HG03575 (cell line): ENCODE measurements around the gene CACNA2D3.

ENCODE experiments used
- ATAC-seq: cut with Tn5 transposase; IDR thresholded peaks from one replicate; pipeline ENCODE4 v1.9.1; 2021; ENCODE audit not compliant: unreplicated experiment, insufficient number of reproducible peaks, low FRiP score; ENCODE audit errors: extremely low read depth

The CACNA2D3 gene

DNA sequence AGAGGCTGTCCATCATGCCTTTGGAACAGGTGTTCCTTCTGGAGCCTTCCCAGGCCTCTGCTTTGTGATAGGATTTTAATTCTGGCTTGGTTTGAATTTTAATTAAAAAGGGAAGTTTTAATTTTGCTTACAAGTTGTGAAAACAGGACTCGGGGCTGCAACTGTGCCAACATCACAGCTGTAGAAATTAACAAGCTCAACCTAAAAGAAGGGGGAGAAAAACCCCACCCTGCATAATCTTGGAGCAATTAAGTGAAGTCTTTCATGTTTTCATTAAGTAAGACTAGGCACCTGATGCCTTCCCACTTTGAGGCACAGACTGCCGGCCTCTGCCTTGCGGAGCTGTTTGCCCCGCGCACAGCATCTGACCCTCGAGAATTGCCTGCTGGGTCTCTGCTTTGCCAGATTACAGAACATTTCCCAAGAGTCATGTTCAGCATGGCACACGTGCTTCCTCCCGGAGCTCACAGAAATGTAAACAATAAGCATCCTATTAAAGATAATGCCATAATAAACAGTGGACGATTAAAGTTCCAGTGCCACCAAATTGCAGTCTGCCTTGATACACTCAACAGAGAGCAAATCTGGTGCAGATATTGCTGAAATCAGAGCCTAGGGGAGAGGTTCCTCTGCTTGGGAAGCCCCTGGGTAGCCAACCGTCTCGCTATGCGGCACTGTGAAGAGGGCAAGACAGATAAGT, 441.3 kb downstream of the CACNA2D3 start:
- no peak for ATAC-seq

DNA sequence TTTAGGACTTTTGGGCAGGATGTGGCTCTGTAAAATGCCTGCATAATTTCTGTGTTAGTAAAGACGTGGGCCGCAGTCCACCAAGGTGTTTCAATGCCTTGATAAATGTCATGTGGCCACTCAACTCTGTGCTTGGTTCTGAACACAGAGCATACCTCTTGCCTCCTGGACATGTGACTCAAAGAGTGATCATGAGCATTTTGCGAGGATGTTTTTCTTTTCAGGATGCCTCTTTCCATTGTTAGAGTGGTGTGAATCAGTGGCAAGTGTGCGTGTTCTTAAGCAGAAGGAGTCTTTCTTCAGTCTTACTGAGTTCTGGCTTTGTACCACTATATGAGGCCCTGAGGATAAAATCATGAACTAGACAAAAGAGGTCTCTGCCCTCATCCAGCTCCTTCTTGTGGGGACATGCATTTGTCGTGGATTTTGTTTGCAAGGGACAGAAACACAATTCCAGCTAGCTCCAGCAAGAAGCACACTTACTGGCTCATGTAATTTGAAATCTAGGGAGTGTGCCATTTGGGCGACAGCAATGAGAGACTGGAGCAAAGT, 442.1 kb downstream of the CACNA2D3 start:
- ATAC-seq = no peak

DNA sequence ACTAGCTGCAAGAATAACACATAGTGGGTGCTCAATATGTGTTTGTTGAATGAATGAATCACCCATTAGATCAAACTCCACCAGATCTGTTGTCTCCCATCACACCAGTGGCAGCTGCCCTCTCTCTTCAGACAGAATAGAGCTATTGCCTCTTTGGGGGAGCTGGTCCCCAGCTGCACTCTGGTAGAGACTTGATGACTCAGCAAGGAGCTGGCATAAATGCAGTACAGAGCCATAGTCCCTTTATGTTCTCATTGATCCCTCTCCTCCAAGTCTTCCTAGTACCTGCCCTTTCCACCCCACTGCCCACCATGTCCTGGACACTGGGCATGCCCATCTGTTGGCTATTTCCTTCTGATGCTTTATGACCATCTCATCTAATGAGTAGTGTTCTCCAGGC, 443.6 kb downstream of the CACNA2D3 start:
- no peak for ATAC-seq

DNA sequence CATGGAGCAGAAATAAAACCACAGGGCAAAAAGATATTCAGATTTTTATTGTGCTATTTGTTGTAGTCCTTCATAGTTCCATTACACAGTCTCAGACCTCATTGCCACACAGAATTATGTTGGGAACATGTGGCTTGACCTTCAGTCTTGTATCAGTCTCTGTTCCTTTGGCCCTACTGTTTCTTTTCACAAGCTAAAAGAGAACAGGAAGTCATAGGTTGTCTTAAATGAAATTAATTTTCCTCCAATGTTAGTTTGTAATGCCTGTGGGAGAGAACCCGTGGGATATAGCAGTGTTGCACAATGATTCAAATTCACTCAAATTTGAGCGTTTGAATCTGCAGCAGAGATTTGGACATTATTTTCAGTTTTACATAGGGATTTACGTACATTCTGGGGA, 445.6 kb downstream of the CACNA2D3 start:
- no peak for ATAC-seq

DNA sequence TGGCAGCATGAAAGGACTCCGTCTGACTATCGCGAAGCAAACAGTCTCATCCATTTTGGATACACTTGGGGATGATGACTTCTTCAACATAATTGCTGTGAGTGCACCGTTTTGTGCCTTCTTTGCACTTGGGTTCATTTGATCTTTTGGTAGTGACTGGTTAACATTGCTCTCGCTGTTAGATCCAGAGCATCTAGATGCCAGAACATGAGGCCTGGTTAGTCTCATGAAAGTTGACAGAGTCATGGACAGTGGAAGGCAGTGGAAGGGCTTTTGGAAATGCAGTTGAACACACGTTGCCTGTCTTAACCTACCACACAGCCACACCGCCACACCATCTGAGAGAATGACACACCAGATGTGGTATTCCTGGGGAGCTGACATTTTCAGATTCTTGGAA, 447.7 kb downstream of the CACNA2D3 start:
- ATAC-seq = no peak

DNA sequence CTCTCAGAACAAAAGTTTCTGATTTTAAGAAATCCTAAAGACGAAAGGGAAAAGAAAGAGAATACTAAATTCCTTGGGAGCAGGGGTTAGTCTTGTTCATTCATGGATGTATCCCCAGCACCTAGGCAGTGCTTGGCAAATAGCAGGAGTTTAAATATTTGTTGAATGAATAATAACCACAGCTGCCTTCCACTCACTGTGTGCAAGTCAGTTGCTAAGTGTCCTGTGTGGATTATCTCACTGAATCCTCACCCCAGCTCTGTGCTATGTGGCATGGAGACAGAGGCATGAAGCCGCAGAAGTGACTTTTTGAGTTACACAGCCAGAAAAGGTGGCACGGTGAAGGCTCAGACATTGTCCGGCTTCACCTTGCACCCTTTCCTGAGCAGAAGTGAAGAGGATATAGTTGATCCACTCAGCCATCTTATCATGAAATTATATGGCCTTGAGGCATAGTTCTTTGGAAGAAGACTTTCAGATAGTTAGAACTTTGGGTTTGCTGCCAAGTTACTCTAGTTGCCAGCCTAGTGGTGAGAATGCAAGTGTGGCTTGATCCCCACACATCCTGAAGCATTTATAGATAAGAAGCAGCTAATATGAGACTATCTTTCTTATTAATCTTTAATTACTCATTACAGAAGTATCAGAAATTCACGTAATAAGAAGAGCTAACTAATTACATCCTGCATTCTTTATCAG, 450.0 kb downstream of the CACNA2D3 start:
- ATAC-seq = no peak

DNA sequence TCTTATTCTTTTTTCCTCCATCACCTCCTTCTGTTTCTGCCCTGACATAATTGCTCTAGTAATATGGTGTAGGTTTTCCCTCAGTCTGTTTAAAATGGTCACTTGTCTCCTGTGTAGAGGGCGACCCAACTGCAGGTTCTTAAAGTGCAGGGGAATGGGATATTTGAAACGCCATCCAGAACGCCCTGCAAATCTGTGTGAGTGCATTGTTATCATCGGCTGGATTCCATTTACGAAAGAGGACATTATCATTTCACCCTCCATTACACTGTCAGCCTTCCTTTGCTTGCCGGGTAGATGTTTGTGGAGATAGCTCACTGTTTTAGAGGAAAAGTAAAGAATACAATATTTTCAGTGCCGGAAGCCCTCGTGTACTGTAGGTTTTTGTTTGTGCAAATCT, 451.5 kb downstream of the CACNA2D3 start:
- no peak for ATAC-seq

DNA sequence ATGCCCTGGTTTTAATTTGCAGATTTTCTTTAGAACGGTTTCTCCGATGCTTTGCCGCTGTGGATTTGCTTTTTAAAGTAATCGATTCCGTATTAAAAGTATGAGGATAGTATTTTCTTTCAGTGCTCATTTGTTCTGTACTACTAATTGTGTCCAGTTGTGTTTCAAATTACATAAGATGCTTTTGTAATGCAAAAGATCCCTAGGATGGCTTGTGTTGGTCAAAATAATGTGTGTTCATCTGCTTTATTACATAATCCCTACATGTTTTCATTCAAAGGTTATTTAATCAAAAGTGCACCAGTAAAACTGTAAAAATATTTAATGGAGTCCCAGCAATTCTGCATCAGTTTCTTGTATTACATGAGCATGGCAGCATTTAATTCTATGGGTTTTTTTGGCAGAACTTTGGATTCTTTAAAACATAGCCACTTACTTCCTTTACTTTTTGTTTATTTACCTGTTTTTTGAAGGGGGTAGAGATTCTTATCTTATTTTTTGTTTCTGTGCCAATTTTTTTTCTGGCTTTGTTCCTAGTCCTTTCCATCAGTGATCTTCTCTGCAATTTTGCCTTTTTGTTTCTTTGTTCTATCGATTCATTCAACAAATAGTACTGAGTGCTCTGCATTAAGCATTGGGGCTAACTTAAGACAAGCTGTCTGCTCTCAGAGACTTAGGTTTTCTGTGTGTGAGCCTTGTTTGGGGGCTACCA, 452.7 kb downstream of the CACNA2D3 start:
- no peak for ATAC-seq

DNA sequence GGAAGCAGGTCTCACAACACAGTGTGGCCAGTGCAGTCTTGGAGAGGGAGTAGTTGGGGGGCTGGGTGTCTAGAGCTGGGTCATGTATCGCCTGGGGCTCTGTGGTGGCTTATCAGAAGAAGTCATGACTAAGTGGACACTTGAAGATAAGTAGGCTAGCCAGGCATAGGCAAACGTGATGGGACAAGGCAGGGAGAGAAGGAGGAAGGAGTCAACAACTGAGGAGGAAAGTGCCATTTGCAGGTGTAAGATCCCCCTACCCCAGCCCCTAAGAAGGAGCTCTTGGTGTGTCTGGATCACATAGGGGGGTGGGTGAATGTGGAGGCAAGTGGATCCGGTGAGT, 453.2 kb downstream of the CACNA2D3 start:
- no peak for ATAC-seq

DNA sequence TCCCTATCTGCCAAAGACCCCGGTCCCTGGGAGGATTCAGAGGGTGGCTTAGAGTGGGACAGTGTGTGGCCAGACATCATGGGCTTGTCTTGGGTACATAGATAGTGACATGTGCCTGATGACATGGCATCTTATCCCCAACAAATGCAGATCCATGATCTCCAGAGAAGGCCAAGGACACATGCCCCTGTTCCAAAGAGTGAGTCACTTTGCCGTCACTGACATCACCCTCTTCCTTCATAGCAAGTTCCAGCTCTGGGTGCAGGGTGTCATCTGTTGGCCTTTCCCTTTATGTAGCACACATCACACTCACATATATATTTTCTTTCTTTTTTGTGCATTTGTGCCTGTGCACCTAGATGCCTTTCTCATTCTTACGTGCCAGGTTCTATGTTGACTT, 455.0 kb downstream of the CACNA2D3 start:
- no peak for ATAC-seq

DNA sequence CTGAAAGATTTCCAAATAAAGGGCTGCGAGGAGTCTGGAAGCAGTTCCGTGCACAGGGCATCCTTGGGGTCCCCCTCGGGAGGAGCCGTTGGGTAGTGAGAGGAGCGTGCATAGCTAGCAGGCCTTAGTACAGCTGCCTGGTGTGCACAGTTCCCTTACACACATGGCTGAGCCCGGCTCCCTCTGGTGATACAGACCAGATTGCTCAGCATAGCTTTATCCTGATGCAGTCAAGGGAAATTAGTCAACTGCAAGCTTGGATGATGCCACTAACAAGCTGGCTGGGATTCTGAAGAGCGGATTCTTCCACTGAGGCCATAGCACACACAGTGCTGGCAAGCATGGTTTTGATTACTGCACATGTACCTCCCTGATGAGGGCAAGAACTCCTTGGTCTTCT, 456.1 kb downstream of the CACNA2D3 start:
- ATAC-seq = no peak

DNA sequence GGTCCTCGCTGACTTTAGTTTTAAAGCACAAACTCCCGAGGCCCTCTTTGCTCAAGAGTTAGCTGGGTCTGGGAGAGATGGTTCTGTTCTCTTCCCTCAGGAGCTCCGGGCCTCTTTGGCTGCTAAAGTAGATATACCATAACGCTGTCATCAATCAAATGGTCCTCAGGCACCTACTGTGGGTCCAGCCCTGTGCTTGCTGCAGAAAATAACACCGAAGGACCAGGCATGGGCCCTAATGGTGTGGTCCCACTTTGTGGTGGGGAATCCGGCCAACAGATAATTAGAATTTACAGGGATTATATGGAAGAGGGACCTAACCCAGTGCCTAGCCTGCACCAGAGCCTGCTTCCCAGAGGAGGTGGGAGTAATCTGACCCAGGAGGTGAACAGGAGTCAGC, 458.1 kb downstream of the CACNA2D3 start:
- ATAC-seq = no peak

DNA sequence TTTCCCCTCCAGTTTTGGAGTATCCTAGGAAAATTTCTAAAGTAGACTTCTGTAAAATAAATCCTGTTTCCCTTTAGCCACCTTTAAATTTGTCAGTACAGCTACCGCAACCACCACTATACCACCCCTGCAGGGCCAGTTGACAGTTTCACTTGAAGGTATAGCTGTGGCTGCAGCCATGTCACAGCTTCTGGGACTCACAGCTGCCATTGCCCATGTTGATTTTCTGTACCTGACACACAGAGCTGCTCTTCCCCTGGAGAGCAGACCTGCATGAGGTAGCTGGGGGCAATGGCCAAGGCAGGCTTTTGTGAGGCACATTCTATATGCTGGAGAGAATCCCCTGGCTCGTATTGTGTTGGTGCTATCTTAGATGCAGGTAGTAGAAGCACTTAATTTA, 460.1 kb downstream of the CACNA2D3 start:
- no peak for ATAC-seq

DNA sequence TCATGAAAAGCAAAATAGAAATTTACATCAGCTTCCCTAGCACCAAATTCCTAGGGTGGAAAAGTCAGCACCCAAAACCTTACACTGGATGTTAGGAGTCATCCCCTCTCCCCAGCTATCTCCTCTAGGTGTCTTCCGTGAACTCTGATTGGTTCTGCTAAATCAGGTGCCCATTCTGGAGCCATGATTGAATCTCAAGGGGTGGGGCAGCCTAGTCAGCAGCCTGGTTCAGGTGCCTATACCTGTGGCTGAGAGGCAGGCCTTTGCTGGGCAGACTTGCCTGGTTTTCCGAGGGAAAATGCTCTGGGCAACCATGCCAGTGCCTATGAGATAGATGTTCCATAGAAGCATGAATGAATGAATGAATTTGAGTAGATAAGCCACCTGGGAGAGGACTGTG, 468.8 kb downstream of the CACNA2D3 start:
- no peak for ATAC-seq

DNA sequence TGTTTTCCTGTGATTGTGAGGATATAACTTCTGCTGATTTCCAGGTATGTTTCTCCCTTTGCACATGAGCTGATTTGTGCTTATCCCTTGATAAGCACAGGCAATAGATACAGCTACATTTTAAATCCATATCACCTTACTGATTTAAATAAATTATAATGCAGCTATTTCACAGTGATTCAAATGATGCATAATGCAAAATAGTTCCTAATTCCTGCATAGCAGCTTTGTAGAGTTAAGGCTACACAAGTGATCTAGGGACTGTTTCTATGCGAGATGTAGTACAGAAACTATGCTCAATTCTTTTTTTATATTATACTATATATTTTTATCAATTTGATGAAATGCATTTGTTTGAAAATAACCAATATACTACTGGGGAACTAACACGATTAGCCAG, 471.3 kb downstream of the CACNA2D3 start:
- ATAC-seq = no peak

DNA sequence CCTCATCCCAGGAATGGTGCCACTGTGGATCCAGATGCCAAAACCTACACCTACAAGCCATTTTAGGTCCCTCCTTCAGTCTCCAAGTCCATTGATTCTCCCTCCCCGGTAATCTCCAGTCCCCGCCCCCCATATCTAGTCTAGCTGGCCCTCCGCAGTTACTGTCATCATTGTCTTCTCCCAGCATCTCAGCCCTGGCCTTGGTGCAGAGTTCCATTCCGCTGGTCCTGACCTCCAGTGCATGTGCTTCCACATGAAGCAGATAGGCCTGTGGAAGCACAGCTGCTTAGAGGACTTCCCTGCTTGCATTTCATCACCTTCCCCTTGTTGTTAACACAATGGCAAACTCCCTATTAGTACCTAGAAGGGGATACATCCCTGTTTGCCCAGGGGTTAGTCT, 473.7 kb downstream of the CACNA2D3 start:
- no peak for ATAC-seq

DNA sequence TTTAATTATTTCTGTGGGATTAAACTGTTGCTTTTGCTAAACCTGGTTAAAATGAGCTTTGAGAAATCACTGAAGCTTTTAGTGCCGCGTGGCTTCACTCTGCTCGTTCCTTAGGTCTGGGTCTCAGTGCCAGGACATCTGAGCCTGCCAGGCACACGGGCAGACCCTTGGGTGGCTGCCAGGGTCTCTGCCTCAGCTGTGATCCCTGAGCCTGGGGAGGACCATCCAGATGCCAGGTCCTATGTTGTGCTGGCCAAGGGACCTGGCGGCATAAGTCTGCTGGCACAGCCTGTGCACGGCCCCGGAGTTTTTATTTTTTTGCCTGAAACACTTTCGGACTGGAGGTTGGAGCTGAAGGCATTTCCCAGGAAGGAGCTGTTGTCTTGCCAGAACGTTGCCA, 477.4 kb downstream of the CACNA2D3 start:
- no peak for ATAC-seq

DNA sequence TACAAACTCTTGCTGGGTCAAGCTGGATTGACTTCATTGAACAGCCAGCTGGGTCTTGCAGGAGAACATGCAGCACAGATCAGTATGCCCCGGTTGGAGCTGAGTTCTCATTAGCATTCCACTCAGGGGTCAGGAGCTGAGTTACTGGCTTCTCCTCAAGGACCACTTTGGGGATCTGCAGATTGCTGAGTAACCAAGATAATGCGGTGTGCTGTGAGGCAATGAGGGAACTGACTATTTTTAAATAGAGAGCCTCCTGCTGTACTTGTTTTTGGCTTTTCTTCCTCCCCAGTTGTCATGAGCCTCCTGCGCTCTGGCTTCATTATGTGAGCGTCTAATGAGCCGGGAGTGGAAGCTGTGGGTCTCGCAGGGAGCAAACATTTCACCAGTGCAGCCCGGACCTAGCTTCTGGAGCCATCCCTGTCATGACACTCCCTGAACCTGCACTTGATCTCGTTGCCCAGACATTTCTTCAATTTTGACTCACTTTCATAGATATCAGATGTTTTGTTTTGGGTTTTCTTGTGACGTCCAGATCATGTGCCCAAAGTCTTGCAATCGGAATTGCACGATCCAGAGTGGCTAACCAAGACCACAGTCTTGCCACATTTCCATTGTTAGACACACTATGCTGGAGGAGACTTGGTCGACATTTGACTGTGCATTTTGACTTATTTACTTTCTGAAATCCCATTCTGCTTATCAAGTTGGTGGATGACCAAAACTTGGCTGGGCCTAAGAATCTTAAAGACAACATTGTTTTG, 478.3 kb downstream of the CACNA2D3 start:
- no peak for ATAC-seq

DNA sequence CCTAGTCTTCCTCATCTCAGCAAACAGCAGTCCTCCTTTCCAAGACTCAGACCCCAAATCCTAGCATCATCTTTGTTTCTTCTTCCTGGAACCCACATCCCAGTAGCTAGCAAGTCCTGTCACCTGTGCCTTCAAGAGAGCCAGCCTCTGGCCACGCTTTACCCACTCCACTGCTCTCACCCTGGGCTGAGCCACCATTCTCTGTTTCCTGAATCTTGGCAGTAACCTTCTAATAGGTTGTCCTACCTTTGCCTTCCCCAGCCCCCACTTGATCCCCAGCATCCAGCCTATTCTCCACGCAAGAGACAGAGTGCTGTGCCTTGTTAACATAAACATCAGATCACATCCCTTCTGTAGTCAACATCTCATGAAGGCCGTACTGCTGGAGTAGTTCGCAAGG, 482.1 kb downstream of the CACNA2D3 start:
- ATAC-seq = no peak
